Astrocyte of the cerebellum (primary cell): ENCODE data around the gene CBR1.

ENCODE experiments used
- DNase-seq: peaks from one replicate; pipeline ENCODE4 v3.0.0-alpha.2; 2011; ENCODE audit warnings: low read depth
- H3K4me3 ChIP-seq: 2 replicates; pipeline ENCODE4 v1.5.1; 2011; ENCODE audit warnings: mild to moderate bottlenecking, low read depth, low read length, moderate library complexity
- CTCF ChIP-seq: IDR thresholded peaks from 2 replicates; pipeline ENCODE4 v1.5.1; 2012; ENCODE audit warnings: low read length, low read depth, moderate library complexity, mild to moderate bottlenecking; ENCODE audit errors: missing control alignments
- in situ Hi-C: cut with HindIII; loops from 2 replicates; pipeline ENCODE4 v1.10.0; 2017; ENCODE audit warnings: low sequenced_read_pairs

CBR1 gene

DNA sequence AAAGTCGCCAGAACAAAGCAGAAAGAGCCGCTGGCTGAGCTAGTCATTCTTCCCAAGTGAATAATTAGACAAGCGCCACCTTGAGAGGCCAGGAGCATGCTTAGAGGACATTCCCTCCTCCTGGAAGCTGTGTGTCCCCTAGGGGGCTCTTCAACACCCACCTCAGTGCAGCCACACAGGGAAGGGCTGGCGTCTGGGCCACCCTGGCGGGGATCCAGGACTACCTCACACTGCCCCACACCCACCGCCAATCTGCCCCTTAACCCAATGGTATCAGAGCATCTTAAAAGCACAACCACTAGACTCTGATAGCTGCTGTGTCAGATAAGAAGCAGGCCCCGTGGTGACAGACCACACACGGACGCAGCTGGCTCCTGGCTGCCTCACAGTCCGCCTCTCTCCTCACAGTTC is 34.4 kb upstream of the CBR1 start:
- in situ Hi-C loops: no loop called here
- H3K4me3 ChIP-seq: no peak overlapping the region
- no peak for TF ChIP-seq CTCF
- no peak for DNase-seq

DNA sequence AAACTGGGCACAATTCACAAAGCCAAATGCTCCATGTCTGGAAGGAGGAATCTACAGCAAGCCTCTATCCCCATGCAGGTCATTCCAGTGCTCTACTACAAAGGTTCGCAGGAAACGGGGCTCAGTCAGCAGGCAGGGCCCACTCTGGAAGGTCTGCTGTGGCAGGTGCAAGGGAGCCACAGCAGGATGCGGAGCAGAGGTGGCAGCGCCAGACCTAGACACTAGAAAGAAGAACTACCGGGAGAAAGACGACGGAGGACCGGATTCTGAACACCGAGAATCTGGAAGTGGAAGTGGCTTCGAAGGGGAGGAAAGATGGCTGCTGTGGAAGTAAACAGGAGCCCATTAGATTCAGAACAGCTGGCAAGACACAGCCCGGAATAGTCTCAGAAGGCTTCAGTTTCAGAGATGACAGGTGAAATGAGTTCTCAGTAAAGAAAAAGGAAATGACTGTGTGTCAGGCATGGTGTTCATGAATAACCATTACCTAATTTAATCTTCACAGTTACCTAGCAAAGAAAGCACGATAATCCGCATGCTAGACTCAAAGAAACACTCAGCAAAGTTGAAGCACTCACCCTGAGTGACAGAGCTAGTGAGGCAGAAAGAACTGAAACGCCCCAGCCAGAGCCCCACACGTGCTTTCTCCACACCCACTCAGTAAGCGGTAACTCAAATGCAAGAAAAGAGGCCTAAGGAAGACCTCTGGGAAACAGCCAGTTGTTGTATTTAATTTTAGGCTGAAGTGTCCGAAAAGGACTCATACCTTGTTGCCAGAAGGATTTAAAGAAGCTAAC is 30.9 kb upstream of the CBR1 start:
- no peak for DNase-seq
- TF ChIP-seq CTCF: no peak
- H3K4me3 ChIP-seq: no peak overlapping the region
- in situ Hi-C loops: no loop called here

GRCh38 chr21:36039861-36040260 is 30.0 kb upstream of the CBR1 start:
- DNase-seq: no peak
- in situ Hi-C loops: no loop called here
- H3K4me3 ChIP-seq: no peak overlapping the region
- TF ChIP-seq CTCF: no peak

DNA sequence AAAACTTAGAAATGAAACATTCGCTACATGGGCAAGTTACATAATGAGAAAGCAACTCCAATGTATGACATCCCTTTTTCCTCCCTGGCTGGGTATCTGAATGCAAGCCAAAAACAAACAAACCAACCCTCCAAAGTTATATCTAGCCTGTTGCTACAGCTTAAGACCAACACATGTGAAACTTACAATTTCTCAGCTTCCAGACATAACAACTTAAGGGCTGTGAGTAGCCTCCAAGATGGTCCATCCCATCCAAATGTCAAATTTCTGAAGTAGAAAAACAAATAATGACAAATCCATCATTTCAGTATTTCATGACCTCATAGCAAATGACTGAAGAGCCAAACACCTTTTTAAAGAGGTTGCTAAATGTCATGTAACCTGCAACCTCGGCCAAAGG is 29.4 kb upstream of the CBR1 start:
- in situ Hi-C loops: no loop called here
- H3K4me3 ChIP-seq: no peak overlapping the region
- TF ChIP-seq CTCF: no peak
- no peak for DNase-seq

GRCh38 chr21:36041910-36042309 is 27.9 kb upstream of the CBR1 start:
- in situ Hi-C loops: no loop called here
- TF ChIP-seq CTCF: no peak
- no peak overlapping the region for H3K4me3 ChIP-seq
- no peak for DNase-seq

GRCh38 chr21:36044056-36044455 is 25.8 kb upstream of the CBR1 start:
- in situ Hi-C loops: no loop called here
- no peak for TF ChIP-seq CTCF
- no peak overlapping the region for H3K4me3 ChIP-seq
- no peak for DNase-seq
